CD4-positive, alpha-beta memory T cell (primary cell): ENCODE data around the gene POLR1D. TPM values are rescaled to one million over a fixed set of nuclear protein-coding genes. Genes with fewer than 3 reads are reported as not detected.

ENCODE experiments used
- CTCF ChIA-PET: fragments of 350-600 bp; sonication (Branson Sonifier 250); formaldehyde crosslinking; loops from one replicate; lab custom pipeline; 2021; ENCODE audit warnings: inconsistent platforms; ENCODE audit not compliant: partially characterized antibody; lab: Charles Lee
- POLR2A ChIA-PET: fragments of 350-600 bp; sonication (Branson Sonifier 250); formaldehyde crosslinking; loops from one replicate; lab custom pipeline; 2021; ENCODE audit not compliant: partially characterized antibody; lab: Charles Lee
- DNase-seq, 5 donors: peaks; one replicate each; pipeline versions ENCODE4 v3.0.0 to v3.0.0-alpha.2; 2020 to 2022; ENCODE audit warnings: mixed read lengths in 1 of 5
- H3K27ac ChIP-seq: one replicate; pipeline ENCODE4 v1.7.0; 2013; ENCODE audit warnings: low read depth, low read length
- H3K27me3 ChIP-seq: 2 replicates; pipeline ENCODE4 v1.7.0; 2013; ENCODE audit warnings: mild to moderate bottlenecking, low read length, moderate library complexity; ENCODE audit not compliant: insufficient read depth
- H3K36me3 ChIP-seq: 2 replicates; pipeline ENCODE4 v1.7.0; 2013; ENCODE audit warnings: mild to moderate bottlenecking, low read length, moderate library complexity; ENCODE audit not compliant: insufficient read depth
- H3K4me1 ChIP-seq: 2 replicates; pipeline ENCODE4 v1.7.0; 2013; ENCODE audit warnings: mild to moderate bottlenecking, low read length, moderate library complexity; ENCODE audit not compliant: insufficient read depth
- H3K4me3 ChIP-seq, 2 donors: one replicate each; pipeline ENCODE4 v1.7.0; 2013; ENCODE audit warnings: low read length in 2 of 2, mild to moderate bottlenecking in 1 of 2
- H3K9me3 ChIP-seq, 2 donors: one replicate each; pipeline ENCODE4 v1.7.0; 2013; ENCODE audit warnings: low read length in 2 of 2, control low read depth in 1 of 2; ENCODE audit not compliant: control insufficient read depth in 1 of 2
- H3K27ac Mint-ChIP-seq, 7 donors: one replicate each; pipeline ENCODE4 v1.8.0; 2020 to 2021; ENCODE audit warnings: mixed read lengths in 7 of 7, mild to moderate bottlenecking in 6 of 7, inconsistent platforms in 3 of 7, moderate library complexity in 3 of 7
- H3K27me3 Mint-ChIP-seq, 2 donors: one replicate each; pipeline ENCODE4 v1.8.0; 2020 to 2021; ENCODE audit warnings: mixed read lengths in 2 of 2
- H3K36me3 Mint-ChIP-seq, 2 donors: one replicate each; pipeline ENCODE4 v1.8.0; 2020 to 2021; ENCODE audit warnings: mixed read lengths in 2 of 2, inconsistent platforms in 1 of 2, mild to moderate bottlenecking in 1 of 2
- H3K4me1 Mint-ChIP-seq, 4 donors: one replicate each; pipeline ENCODE4 v1.8.0; 2020 to 2021; ENCODE audit warnings: mixed read lengths in 4 of 4, mild to moderate bottlenecking in 1 of 4
- H3K4me3 Mint-ChIP-seq, 8 donors: one replicate each; pipeline ENCODE4 v1.8.0; 2020 to 2021; ENCODE audit warnings: mixed read lengths in 8 of 8, mild to moderate bottlenecking in 7 of 8, moderate library complexity in 6 of 8, inconsistent platforms in 3 of 8
- H3K9me3 Mint-ChIP-seq, 8 donors: one replicate each; pipeline ENCODE4 v1.8.0; 2020 to 2021; ENCODE audit warnings: mixed read lengths in 8 of 8, mild to moderate bottlenecking in 5 of 8, inconsistent platforms in 3 of 8, moderate library complexity in 1 of 8
- intact Hi-C: fragments of 100-400 bp; cut with micrococcal nuclease; formaldehyde crosslinking; loops from one replicate; pipeline ENCODE4 v1.15.1; 2023
- polyA plus RNA-seq, 2 donors: library from polyadenylated mRNA; unstranded; fragments of 300-500 nt; fragmentation: Illumina TruSeq; gene quantifications; one replicate each; pipeline ENCODE4 v1.2.3, GENCODE V29; 2021
- total RNA-seq, 2 experiments: library from RNA; stranded (reverse); gene quantifications; one replicate each; pipeline ENCODE4 v1.2.3, GENCODE V29; 2021

The POLR1D gene
- 100 to 1,000 TPM; 152 TPM for total RNA-seq
- polyA plus RNA-seq, result 100 to 1,000 TPM; 117 to 141 TPM

DNA sequence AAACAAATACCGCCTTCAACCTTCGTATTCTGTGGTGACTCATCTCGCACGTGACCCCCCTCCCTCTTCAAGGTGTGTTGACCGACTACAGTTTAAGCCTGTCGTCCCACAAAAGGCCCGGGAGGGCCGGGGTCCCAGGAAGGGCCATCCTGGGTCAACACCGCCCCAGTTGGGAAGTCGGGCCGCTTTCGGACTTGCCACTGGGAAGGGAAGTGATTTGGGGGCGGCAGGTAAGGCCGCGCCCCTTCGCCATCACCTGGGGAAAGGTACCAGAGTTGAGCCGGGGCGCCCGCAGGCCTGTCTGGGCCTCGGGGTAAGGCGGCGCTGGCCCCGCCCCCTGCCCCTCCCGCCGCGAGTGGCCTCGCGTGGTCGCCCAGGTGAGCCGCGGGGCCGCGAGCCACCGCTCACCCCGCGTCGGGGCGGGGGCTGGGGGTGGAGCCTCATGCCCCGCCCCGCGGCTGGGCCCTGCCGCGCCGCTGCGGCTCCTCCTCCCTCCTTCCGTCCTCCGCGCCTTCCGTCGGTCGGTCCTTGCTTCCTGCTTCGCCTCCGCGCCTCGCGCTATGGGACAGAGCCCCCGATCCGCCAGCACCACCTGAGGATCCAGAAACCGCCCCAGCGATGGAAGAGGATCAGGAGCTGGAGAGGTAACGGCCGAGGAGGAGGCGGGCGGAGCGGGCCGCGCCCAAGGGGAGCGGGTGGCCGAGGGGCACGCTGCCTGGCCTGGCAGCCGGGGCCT is at the start of gene POLR1D:
TSS of gene POLR1D (plus strand) at position 527 of the 736 bp plus-strand sequence. CDS start at position 619, 92 bp downstream.
- H3K9me3 ChIP-seq, result no peaks in the 10 kb centered on the region
- H3K4me3 ChIP-seq, result peak within 1 kb of the TSS; percentile 81 to 95
- peak; percentile 82 to 96 (median 87) for DNase-seq
- no peaks in the 10 kb centered on the region for H3K27me3 ChIP-seq
- Mint-ChIP-seq H3K36me3 (peaks cover 28 to 33% of the 10 kb centered on the region in 2 donors), H3K9me3 (peaks cover 0 to 4% (median 0%) of the 10 kb centered on the region in 8 donors), H3K27me3 (no peaks in the 10 kb centered on the region), H3K27ac (peak within 1 kb of the TSS; percentile 95 to 98 (median 97)), H3K4me3 (peak within 1 kb of the TSS; percentile 87 to 97 (median 94)), H3K4me1 (peaks cover 46 to 78% (median 64%) of the 10 kb centered on the region in 4 donors)
- H3K36me3 ChIP-seq, result peaks cover 9% of the 10 kb centered on the region
- CTCF ChIA-PET, result interaction anchor here (0.8 to 2.7 kb wide), 8 partner anchors 43 to 205 kb away, joined by 3 to 14 read pairs (median 4); partner anchors contain the start of gene GTF3A
- intact Hi-C loops, result loop anchor here (1.0 to 10.0 kb wide), 6 partner anchors 39 to 1369 kb away; partner anchors contain the start of genes MTIF3, POMP and USP12
- POLR2A ChIA-PET, result interaction anchor here (0.6 to 4.9 kb wide), 40 partner anchors 8 to 1399 kb away, joined by 3 to 135 read pairs (median 5); partner anchors contain the start of genes GTF3A, MTIF3, PAN3 and POMP
- peak within 1 kb of the TSS; percentile 90 for H3K27ac ChIP-seq
- peaks cover 64% of the 10 kb centered on the region for H3K4me1 ChIP-seq

DNA sequence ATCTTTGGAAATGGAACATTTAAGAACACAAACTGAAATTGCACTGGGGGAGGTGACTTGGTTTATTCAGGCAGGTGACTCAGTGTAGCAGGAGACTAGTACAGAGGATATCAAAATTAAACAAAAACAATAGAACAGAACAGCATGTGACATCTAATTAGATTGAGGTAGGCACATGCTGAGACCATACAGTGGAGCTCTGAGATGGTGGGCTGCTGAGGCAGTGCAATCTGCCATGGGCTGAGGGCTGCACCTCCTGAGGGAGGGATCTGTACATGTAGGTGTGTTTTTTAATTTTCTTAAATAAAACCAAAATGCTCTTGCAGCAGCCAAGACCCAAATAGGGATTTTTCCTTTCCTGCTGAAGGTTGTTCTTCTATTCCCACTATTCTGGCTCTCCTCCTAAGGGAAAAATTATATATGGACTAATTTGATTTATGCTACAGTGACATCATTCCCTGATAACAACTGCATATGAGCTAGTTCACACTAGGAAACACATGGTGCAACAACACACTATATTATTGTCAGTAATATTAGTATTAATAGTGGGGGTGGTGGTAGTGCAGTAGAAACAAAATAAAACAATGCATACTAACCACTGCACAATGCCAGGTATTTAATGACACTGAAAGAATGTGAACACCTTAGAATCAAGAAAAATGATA is 49.3 kb upstream of the POLR1D start:
- Mint-ChIP-seq H3K4me3 (no peak overlapping the region), H3K36me3 (peaks cover 19 to 24% of the 10 kb centered on the region in 2 donors), H3K4me1 (peaks cover 3 to 15% (median 7%) of the 10 kb centered on the region in 4 donors), H3K27ac (peak overlapping the region in 1 of 7 donors; percentile 49), H3K9me3 (no peaks in the 10 kb centered on the region), H3K27me3 (no peaks in the 10 kb centered on the region)
- intact Hi-C loops, result no loop called here
- H3K9me3 ChIP-seq, result no peaks in the 10 kb centered on the region
- peaks cover 3% of the 10 kb centered on the region for H3K36me3 ChIP-seq
- H3K27ac ChIP-seq, result no peak overlapping the region
- ChIA-PET POLR2A (interaction anchor here (0.5 to 1.0 kb wide), 2 partner anchors 48 to 1399 kb away, joined by 3 read pairs; partner anchors contain the start of gene LNX2), CTCF (interaction anchor here (1.1 to 1.9 kb wide), 5 partner anchors 8 to 254 kb away, joined by 3 to 8 read pairs (median 3); no protein-coding TSS in a partner anchor)
- H3K4me3 ChIP-seq, result no peak overlapping the region
- no peak for DNase-seq
- no peaks in the 10 kb centered on the region for H3K4me1 ChIP-seq
- H3K27me3 ChIP-seq, result no peaks in the 10 kb centered on the region

- Histone ChIP-seq H3K4me1 (no peaks in the 10 kb centered on the region), H3K36me3 (peaks cover 2% of the 10 kb centered on the region), H3K4me3 (no peak overlapping the region), H3K27me3 (no peaks in the 10 kb centered on the region), H3K27ac (no peak overlapping the region), H3K9me3 (no peaks in the 10 kb centered on the region)
- ChIA-PET CTCF (interaction anchor here (0.6 to 1.9 kb wide), 6 partner anchors 9 to 642 kb away, joined by 3 to 8 read pairs (median 4); no protein-coding TSS in a partner anchor), POLR2A (interaction anchor here (1.0 kb wide), 1 partner anchor 47 kb away, joined by 3 read pairs; the partner anchor contains the start of gene LNX2)
- intact Hi-C loops, result no loop called here
- Mint-ChIP-seq H3K27ac (no peak overlapping the region), H3K4me3 (no peak overlapping the region), H3K9me3 (no peaks in the 10 kb centered on the region), H3K27me3 (no peaks in the 10 kb centered on the region), H3K4me1 (peaks cover 4 to 15% (median 8%) of the 10 kb centered on the region in 4 donors), H3K36me3 (peaks cover 25% of the 10 kb centered on the region in 2 donors)
- no peak for DNase-seq
These were observed 48.4 kb upstream of the POLR1D start for GRCh38 chr13:27573265-27573664.

- peaks cover 4 to 19% (median 9%) of the 10 kb centered on the region in 4 donors for H3K4me1 Mint-ChIP-seq
- Histone ChIP-seq H3K4me3 (no peak overlapping the region), H3K4me1 (no peaks in the 10 kb centered on the region), H3K27ac (no peak overlapping the region), H3K36me3 (peaks cover 6% of the 10 kb centered on the region), H3K27me3 (no peaks in the 10 kb centered on the region), H3K9me3 (no peaks in the 10 kb centered on the region)
- DNase-seq, result no peak
- no peaks in the 10 kb centered on the region for H3K9me3 Mint-ChIP-seq
- H3K4me3 Mint-ChIP-seq, result no peak overlapping the region
- POLR2A ChIA-PET, result no interaction called here
- intact Hi-C loops, result no loop called here
- H3K27ac Mint-ChIP-seq, result no peak overlapping the region
- H3K36me3 Mint-ChIP-seq, result peaks cover 26 to 30% of the 10 kb centered on the region in 2 donors
- no peaks in the 10 kb centered on the region for H3K27me3 Mint-ChIP-seq
- CTCF ChIA-PET, result no interaction called here
These were observed 47.0 kb upstream of the POLR1D start for GRCh38 chr13:27574661-27575060.

DNA sequence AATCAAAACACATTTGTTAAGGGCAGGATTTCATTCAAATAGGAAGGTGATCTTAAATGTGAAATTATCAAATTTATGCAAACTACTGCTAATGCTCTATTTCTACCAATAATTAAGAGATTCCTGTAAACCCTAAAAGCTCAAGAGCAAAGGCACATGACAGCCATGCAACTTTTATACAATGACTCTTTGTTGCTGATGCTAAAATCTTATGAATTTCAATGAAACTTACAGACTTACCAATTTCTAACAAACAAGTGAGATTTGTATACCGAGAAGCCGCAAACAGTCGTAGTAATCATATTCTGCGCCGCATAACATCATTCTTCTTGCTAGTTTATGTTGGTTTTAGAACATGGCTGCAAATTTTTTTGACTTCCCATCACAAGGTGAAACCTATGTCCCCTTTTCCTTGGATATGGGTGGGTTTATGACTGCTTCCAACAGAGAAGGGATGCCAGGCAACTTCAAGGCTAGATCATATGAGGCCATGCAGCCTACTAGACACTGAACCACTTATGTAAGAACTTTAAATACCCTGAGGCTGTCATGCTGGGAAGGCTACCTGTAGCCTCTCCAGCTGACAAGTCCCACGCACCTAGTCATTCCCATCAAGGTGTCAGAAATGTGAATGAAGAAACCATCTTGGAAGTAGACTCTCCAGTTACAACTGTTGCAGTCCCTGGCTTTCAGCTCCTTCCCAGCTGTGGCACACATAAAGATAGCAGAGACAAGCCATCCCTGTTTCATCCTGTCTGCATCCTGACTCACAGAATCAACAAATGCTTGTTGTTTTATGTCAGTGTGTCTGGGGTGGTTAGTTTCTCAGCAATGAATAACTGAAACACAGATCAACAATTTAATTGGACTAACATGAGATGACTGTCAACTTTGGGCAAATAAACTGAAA is 43.3 kb upstream of the POLR1D start:
- Histone ChIP-seq H3K27me3 (no peaks in the 10 kb centered on the region), H3K9me3 (no peaks in the 10 kb centered on the region), H3K36me3 (peaks cover 6% of the 10 kb centered on the region), H3K4me1 (peaks cover 1% of the 10 kb centered on the region), H3K27ac (no peak overlapping the region), H3K4me3 (no peak overlapping the region)
- DNase-seq, result no peak
- Mint-ChIP-seq H3K9me3 (no peaks in the 10 kb centered on the region), H3K4me1 (peaks cover 8 to 25% (median 15%) of the 10 kb centered on the region in 4 donors), H3K27me3 (no peaks in the 10 kb centered on the region), H3K4me3 (no peak overlapping the region), H3K27ac (no peak overlapping the region), H3K36me3 (peaks cover 29 to 35% of the 10 kb centered on the region in 2 donors)
- intact Hi-C loops, result no loop called here
- CTCF ChIA-PET, result interaction anchor here (1.1 kb wide), 1 partner anchor 43 kb away, joined by 3 read pairs; no protein-coding TSS in a partner anchor
- POLR2A ChIA-PET, result no interaction called here

- H3K27ac ChIP-seq, result no peak overlapping the region
- Mint-ChIP-seq H3K36me3 (peaks cover 9 to 13% of the 10 kb centered on the region in 2 donors), H3K4me1 (peaks cover 24 to 43% (median 32%) of the 10 kb centered on the region in 4 donors), H3K4me3 (peak overlapping the region in 6 of 8 donors; percentile 0 to 78 (median 46)), H3K27ac (peak overlapping the region in 4 of 7 donors; percentile 5 to 49 (median 24)), H3K27me3 (no peaks in the 10 kb centered on the region), H3K9me3 (peaks cover 0 to 4% (median 0%) of the 10 kb centered on the region in 8 donors)
- no peaks in the 10 kb centered on the region for H3K9me3 ChIP-seq
- H3K27me3 ChIP-seq, result no peaks in the 10 kb centered on the region
- POLR2A ChIA-PET, result interaction anchor here (1.9 kb wide), 1 partner anchor 37 kb away, joined by 7 read pairs; the partner anchor contains the start of gene LNX2
- CTCF ChIA-PET, result no interaction called here
- H3K4me1 ChIP-seq, result peaks cover 13% of the 10 kb centered on the region
- intact Hi-C loops, result loop anchor here (5.0 kb wide), 1 partner anchor 39 kb away; the partner anchor contains the start of genes LNX2 and POLR1D
- peak in 4 of 5 donors; percentile 8 to 14 (median 12) for DNase-seq
- H3K4me3 ChIP-seq, result no peak overlapping the region
- peaks cover under 1% of the 10 kb centered on the region for H3K36me3 ChIP-seq
These were observed 38.0 kb upstream of the POLR1D start for GRCh38 chr13:27583645-27584044.
